Activated naive CD4-positive, alpha-beta T cell treated with anti-CD3 and anti-CD28 coated beads, Interleukin-2, amount 50 U/mL, for 72 hours (primary cell): ENCODE measurements around the gene NCS1. TPM values are rescaled to one million over a fixed set of nuclear protein-coding genes. Genes with fewer than 3 reads are reported as not detected.

Experiments used
- ATAC-seq, 2 donors: fragments of 150-1000 bp; cut with Tn5 transposase; 2 replicates each; pipeline ENCODE4 v1.10.0; 2021; ENCODE audit warnings: mild to moderate bottlenecking in 2 of 2, moderate library complexity in 2 of 2
- DNase-seq, 2 donors: peaks; one replicate each; pipeline ENCODE4 v3.0.0; 2021 to 2022; ENCODE audit warnings: low spot score in 2 of 2
- H3K27ac Mint-ChIP-seq, 2 donors: one replicate each; pipeline ENCODE4 v1.8.0; 2022; ENCODE audit warnings: mild to moderate bottlenecking in 2 of 2, mixed read lengths in 2 of 2
- H3K36me3 Mint-ChIP-seq, 2 donors: one replicate each; pipeline ENCODE4 v1.8.0; 2022; ENCODE audit warnings: mixed read lengths in 2 of 2
- H3K9me3 Mint-ChIP-seq, 2 donors: one replicate each; pipeline ENCODE4 v1.8.0; 2022; ENCODE audit warnings: mixed read lengths in 2 of 2
- total RNA-seq, 2 donors: library from RNA; stranded (reverse); gene quantifications; one replicate each; pipeline ENCODE4 v1.2.3, GENCODE V29; 2022

The NCS1 gene
- total RNA-seq, 2 donors from 2014 or later, result 13.5 to 14.0 TPM

DNA sequence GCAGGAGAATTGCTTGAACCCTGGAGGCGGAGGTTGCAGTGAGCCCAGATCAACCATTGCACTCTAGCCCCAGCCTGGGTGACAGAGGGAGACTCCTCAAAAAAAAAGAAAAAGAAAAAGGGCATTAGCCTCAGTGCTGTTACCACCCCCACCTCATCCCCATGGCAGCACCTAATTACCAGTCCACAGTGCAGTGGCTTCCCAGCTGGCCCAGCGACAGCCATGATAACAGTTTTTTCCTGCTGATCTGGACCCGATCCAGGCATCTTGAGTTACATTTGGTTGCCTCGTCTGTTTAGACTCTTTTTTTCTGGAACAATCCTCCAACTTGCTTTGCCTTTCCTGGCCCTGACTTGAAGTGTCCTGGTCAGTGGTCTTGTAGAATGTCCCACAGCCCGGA is 24.4 kb downstream of the NCS1 start:
- ATAC-seq (no peak), DNase-seq (no peak)
- H3K9me3 Mint-ChIP-seq, result no peaks in the 10 kb centered on the region
- H3K36me3 Mint-ChIP-seq, result no peaks in the 10 kb centered on the region
- H3K27ac Mint-ChIP-seq, result no peak overlapping the region

DNA sequence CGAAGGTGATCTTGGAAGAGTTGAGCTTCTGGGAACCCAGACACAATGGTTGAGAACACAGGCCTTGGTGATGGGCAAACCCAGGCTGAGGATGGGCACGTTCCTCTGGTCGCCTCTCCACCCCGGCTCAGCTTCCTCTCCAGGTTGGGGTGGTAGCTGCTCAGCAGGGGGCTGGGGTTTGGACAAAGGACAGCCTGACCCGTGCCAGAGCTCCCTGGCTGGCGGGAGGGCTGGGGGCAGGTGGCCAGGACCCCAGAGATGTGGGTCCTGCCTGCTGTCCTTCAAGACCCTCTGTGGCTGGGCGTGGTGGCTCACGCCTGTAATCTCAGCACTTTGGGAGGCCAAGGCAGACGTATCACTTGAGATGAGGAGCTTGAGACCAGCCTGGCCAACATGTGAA is 25.2 kb downstream of the NCS1 start:
- DNase-seq (no peak), ATAC-seq (no peak)
- Mint-ChIP-seq H3K36me3 (no peaks in the 10 kb centered on the region), H3K9me3 (no peaks in the 10 kb centered on the region), H3K27ac (no peak overlapping the region)

DNA sequence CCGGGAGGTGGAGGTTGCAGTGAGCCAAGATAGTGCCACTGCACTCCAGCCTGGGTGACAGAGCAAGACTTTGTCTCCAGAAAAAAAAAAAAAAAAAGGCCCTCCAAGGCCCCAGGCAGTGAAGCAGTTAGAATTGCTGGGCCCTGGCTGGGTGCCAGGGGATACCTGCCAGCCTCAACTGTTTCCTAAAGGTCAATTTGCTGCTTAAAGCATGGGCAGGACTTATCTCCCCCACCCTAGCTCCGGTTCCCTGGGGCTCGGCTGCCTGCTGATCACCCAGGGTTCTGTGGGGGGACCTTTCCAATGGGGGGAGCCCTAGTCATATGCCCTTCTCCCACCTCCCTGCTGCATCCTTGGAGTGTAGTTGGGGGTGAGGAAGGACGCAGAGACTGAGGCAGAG is 25.7 kb downstream of the NCS1 start:
- H3K27ac Mint-ChIP-seq, result no peak overlapping the region
- no peaks in the 10 kb centered on the region for H3K36me3 Mint-ChIP-seq
- no peaks in the 10 kb centered on the region for H3K9me3 Mint-ChIP-seq
- DNase-seq (no peak), ATAC-seq (no peak)

DNA sequence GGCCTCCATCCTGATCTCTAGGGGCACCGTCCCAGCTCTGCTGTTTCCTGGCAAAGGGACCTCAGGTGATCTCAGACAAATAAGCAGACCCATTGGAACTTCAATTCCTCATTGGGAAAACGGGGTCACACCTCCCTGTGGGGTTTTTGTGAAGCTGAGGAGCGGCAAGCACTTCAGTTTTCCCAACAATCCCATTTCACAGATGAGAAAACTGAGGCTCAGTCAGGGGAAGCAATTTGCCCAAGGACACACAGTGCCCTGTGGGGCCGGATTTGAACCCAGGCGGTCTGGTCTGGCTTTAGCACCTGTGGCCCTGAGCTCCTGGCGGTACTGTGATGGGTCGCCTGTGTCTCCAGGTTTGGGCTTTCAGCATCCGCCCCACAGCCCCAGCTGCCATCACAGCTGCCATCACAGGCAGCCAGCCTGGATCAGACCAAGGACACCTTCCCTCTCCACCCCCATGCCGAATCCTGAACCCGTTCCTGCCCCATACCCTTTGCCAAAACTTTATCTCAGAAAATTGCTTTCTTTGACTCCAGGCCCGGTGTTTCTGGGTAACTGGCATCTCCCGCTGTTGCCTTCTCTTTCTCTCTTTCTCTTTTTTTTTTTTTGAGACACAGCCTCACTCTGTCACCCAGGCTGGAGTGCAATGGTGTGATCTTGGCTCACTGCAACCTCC is 26.4 kb downstream of the NCS1 start:
- Mint-ChIP-seq H3K27ac (peak overlapping the region in 1 of 2 donors; percentile 44), H3K36me3 (no peaks in the 10 kb centered on the region), H3K9me3 (no peaks in the 10 kb centered on the region)
- ATAC-seq (no peak), DNase-seq (no peak)

DNA sequence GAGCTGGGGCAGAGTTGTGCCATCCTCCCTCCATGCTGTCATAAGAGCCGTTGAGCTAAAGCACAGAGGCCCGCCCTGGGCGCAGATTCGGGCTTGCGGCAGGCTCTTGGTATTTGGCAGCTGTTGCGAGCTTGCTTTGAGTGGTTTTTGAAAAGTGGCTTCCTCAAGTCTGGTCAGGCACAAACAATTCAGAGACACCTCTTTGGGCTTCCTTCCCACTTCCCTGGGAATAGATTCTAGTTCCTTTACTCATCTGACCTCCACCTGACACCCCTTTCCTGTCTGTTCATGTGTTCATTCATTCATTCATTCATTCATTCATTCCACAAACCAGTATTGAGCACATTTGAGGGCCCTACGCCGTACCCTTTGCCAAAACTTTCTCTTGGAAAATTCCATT is 27.4 kb downstream of the NCS1 start:
- DNase-seq (no peak), ATAC-seq (no peak)
- H3K27ac Mint-ChIP-seq, result peak overlapping the region in 1 of 2 donors; percentile 44
- H3K36me3 Mint-ChIP-seq, result no peaks in the 10 kb centered on the region
- H3K9me3 Mint-ChIP-seq, result no peaks in the 10 kb centered on the region

DNA sequence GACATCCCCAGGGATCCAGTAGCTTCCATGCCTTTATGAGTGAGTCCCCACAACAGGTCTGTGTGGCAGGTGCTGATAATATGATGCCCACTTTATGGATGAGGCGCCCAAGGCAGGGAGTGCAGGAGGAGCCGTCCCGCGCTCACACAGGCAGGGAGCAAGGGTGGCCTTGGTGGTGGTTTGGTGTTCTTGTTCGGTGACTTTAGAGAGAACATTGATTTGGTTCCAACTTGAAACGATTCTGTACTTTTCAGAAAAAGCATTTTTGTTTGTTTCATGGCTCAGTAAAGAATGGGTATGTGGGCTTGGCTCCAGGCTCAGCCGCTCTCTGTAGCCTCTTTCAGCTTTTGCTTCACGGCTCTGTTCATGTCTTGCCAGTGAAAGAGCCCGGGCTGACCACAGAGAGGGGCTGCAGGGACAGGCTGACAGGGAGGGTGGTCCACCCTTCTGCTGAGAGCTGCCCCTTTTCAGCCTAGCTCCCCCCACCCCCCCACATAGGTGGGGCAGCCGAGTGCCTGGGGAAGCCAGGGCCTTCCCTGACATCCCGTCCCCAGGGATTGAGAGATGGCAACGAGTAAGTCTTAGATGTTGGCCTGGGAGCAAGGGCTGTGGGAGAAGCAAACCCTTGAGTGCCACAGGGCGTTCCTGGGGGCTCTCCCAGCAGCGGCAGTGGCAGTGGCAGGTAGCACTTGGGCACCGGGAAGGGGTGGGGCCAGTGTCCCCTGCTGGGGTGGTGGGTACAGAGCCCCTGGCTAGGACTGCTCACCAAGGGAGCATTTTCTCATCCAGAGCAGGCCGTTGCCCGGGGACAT is 28.0 kb downstream of the NCS1 start:
- ATAC-seq (no peak), DNase-seq (no peak)
- no peaks in the 10 kb centered on the region for H3K36me3 Mint-ChIP-seq
- no peak overlapping the region for H3K27ac Mint-ChIP-seq
- H3K9me3 Mint-ChIP-seq, result no peaks in the 10 kb centered on the region

DNA sequence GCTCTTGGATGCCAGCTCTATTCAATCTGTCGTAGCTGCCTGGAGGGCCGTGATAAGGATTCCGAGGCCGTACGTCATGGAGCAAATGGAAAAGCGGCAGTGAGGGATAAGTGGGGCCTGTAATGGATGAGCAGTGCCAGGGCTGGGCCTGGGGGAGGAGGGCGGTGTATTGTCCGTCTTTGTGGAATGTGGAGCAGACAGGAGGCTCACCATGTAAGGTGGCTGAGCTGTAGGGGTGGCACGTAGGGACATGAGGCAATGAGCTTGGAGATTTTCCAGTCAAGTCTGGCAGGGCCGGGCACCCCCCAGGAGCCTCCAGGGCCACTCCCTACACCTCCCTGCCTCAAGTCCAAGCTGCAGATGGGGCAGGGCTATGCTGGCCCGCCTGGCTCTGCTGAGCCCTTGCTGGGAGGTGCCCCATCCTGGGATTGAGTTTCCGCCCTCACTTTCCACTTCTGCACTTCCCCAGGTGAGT is 29.2 kb downstream of the NCS1 start:
- DNase-seq (no peak), ATAC-seq (no peak)
- peak overlapping the region in 1 of 2 donors; percentile 5 for H3K27ac Mint-ChIP-seq
- H3K9me3 Mint-ChIP-seq, result no peaks in the 10 kb centered on the region
- H3K36me3 Mint-ChIP-seq, result no peaks in the 10 kb centered on the region

DNA sequence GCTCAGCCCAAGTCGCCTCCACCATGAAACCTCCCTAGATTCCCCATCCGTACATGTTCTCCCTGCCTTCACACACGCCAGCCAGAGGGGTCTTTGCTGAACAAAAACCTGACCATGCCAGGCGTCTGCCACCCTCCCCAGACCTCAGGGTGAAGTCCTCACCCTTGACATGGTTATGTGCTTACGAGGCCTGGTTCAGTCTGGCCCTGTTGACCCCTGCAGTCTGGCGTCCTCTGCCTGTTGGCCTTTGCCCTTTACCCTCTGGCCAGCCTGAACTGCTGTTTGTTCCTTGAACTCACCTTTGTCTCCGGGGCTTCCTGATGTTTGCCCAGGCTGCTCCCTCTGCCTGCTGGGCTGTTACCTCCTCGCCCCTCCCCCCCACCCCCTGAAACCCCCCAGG is 29.8 kb downstream of the NCS1 start:
- H3K27ac Mint-ChIP-seq, result peak overlapping the region in 1 of 2 donors; percentile 5
- no peak for ATAC-seq
- no peaks in the 10 kb centered on the region for H3K9me3 Mint-ChIP-seq
- H3K36me3 Mint-ChIP-seq, result no peaks in the 10 kb centered on the region
- no peak for DNase-seq

DNA sequence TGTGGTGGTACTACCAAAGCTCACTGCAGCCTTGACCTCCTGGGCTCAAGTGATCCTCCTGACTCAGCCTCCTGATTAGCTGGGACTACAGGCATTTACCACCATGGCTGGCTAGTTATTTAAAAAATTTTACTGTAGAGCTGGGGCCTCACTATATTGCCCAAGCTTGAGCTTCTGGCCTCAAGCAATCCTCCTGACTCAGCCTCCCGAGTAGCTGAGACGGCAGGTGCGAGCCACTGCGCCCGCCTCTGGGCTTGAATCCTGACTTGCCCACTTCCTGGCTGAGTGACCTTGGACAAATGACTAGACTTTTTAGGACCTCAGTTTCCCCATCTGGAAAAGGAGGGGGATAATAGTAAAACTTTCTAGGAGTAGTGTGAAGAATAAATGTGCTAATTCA is 32.1 kb downstream of the NCS1 start:
- H3K36me3 Mint-ChIP-seq, result no peaks in the 10 kb centered on the region
- H3K9me3 Mint-ChIP-seq, result no peaks in the 10 kb centered on the region
- no peak for DNase-seq
- H3K27ac Mint-ChIP-seq, result no peak overlapping the region
- ATAC-seq, result no peak

DNA sequence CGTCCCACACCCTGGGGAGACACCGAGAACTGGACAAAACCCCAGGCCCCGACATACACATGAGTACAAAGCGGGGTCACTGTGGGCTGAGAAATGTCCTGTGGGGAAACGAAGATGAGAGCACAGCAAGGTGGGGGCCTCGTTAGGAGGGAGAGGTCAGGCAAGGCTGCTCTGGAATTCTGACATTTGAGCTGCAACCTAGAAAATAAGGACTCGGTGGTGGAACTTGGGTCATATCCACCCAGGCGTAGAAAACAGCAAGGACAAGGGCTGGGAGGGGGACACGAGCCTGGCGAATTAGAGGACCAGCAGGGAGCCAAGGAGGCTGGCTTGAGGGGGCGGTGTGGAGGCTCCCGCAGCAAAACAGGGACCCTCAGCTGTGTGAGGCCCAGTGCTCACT is 32.8 kb downstream of the NCS1 start:
- no peaks in the 10 kb centered on the region for H3K36me3 Mint-ChIP-seq
- DNase-seq, result no peak
- ATAC-seq, result no peak

DNA sequence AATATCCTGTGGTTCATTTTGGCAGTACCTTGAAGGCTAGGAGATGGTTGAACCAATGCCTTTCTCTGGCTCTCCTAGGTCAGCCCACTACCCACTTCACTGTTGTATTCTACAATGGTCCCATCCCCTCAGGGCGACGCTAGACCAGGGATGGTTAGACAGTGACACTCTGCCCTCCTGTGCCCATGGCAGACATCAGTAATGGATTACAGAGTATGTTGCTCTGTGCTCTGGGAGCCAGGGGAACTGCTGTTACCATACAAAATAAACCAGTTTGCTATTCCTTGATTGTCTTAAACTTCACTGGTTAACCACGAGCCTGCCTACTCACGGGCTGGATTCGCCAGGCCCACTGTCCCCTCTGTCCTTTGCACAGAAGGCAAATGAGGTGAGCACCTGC is 33.7 kb downstream of the NCS1 start:
- no peak overlapping the region for H3K27ac Mint-ChIP-seq
- ATAC-seq, result no peak

More for the DNA sequence above, 32.8 kb downstream of the NCS1 start:
- no peak overlapping the region for H3K27ac Mint-ChIP-seq
- H3K9me3 Mint-ChIP-seq, result no peaks in the 10 kb centered on the region

DNA sequence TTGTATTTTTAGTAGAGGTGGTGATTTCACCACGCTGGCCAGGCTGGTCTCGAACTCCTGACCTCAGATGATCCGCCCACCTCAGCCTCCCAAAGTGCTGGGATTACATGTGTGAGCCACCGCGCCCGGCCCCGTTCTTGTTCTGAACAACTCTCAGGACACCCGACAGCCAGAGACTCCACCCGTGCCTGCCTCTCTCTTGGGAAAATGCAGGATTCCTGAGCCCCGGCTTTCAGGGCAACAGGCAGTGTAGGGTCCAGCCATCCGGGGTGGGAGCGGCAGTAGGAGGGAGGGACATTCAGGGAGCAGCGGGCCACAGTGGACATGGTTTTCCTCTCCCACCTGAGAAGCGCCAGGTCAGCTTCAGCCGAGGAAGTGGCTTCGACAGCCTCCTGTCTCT is 34.4 kb downstream of the NCS1 start:
- no peak for ATAC-seq
- Mint-ChIP-seq H3K9me3 (no peaks in the 10 kb centered on the region), H3K27ac (no peak overlapping the region), H3K36me3 (no peaks in the 10 kb centered on the region)
- no peak for DNase-seq

More for the DNA sequence above, 33.7 kb downstream of the NCS1 start:
- DNase-seq, result no peak
- no peaks in the 10 kb centered on the region for H3K36me3 Mint-ChIP-seq
- no peaks in the 10 kb centered on the region for H3K9me3 Mint-ChIP-seq

DNA sequence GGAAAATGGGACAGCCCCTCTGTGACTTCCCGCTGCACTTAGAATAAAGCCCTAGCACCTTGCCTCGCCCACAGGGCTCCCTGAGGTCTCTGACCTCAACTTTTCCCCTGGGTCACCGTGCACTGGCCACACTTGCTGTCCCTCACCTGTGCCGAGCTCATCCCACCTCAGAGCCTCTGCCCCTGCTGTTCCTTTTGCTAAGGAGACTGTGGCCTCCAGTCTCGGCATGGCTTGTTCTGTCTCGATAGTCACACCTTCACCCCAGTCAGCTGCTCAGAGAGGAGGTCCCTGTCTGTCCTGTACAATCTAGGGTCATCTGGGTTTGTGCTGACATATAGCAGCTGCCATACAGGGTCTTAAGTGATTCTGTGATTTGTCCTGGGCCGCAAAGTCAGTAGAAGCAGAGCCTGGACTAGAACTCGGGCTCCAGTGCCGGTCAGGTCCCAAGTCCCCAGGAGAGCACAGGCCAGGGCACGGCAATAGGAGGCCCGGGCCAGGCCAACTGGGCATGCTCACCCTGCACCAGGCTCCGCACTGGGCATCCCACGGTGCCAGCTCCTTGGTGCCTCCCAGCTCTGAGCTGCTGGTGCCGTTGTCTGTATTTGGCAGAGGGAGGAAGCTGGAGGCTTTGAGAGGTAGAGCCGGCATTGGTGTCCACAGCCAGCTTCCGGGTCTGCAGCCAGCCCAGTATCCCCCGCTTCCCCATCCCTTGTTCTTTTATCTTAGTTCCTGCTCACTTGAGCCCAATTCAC is 35.2 kb downstream of the NCS1 start:
- H3K9me3 Mint-ChIP-seq, result no peaks in the 10 kb centered on the region
- H3K27ac Mint-ChIP-seq, result peak overlapping the region in 1 of 2 donors; percentile 68
- ATAC-seq (no peak), DNase-seq (no peak)
- no peaks in the 10 kb centered on the region for H3K36me3 Mint-ChIP-seq

DNA sequence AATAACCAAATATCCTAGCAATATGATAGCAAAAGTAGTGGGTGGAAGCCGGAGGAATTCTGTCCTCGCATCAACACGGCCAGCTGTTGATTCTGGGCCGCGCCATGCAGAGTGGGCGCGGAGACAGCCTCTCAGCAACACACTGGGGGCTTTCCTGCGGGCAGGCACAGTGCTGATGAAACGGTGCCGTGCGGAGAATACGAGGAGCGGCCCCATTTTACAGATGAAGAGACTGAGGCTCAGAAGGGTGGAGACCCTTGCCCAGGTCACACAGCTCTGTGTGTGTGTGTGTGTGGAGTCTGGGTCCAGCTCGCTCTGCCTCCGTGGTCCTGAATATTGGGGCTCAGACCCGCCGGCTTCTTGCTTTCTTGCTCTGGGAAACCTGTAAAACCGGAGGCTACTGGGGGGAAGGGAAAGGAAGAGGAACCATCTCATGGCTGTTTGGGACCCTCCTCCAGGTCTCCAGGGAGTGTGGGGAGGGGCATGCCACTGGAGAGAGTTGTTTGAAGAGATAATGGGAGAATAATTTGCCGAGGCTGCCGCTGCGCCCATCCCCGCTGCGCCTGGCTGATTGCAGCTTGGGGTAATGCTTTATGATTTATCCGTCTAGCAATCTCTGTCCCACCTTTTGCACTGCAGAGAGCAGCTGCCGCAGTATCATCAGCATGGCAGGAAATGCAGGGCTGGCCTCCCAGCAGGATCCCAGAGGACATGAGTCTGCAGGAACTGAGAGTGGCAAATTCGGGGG is 36.6 kb downstream of the NCS1 start:
- H3K9me3 Mint-ChIP-seq, result no peaks in the 10 kb centered on the region

DNA sequence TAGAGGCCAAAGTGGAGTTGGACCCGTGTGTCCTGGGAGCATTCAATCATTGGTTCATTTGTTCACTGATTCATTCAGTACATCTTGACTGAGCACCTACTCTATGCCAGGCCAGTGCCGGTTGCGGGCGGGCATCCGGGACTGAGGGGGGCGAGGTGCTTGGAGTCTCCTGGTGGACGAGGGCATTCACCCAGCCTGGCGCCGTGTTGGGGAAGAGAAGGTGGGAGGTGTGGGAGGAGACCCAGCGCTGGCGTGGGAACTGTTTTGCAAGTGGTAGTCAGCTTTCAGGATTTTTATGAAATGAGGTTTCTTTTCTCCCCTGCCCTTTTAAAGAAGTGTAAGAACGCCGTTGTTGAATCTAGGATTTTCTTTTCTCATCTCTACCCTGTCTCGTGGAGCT is 37.2 kb downstream of the NCS1 start:
- Mint-ChIP-seq H3K27ac (no peak overlapping the region), H3K36me3 (no peaks in the 10 kb centered on the region)
- ATAC-seq, result no peak

More for the DNA sequence above, 36.6 kb downstream of the NCS1 start:
- ATAC-seq, result no peak
- DNase-seq, result no peak
- Mint-ChIP-seq H3K27ac (no peak overlapping the region), H3K36me3 (no peaks in the 10 kb centered on the region)

DNA sequence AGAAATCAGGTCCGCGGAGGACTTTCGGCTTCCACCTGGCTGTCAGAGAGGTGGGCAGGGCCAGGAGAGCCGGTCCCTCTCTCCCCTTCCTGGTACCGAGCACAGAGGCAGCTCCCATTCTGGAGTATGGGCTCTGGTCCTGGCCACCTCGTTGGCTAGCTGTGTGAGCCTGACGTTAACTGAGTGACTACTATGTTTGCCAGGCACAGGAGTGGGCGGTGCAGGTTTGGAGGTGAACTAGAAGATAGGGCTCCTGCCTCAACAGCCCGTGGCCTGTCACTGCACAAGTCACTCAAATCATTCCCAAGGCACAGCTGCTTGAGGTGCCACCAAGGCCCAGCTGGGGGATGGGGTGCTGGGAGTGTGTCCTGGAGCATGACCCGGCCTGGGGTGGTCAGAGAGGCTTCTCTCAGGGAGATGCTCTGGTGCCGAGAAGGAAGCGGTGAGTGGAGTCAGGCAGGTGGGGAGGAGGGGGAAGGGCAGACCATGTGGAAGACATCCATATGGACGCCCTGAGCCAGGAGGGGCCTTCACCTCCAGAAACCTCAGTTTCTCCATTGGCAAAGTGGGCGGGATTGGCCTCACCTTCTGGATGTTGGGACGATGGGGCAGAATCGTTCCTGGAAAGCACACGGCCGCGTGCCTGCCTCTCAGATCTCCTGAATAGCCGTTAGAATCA is 39.5 kb downstream of the NCS1 start:
- no peak overlapping the region for H3K27ac Mint-ChIP-seq
- no peak for DNase-seq

More for the DNA sequence above, 37.2 kb downstream of the NCS1 start:
- no peaks in the 10 kb centered on the region for H3K9me3 Mint-ChIP-seq
- no peak for DNase-seq

More for the DNA sequence above, 39.5 kb downstream of the NCS1 start:
- ATAC-seq, result no peak
- Mint-ChIP-seq H3K9me3 (no peaks in the 10 kb centered on the region), H3K36me3 (no peaks in the 10 kb centered on the region)
